Measurements from ENCODE around the gene RBM12.

RBM12 gene

GRCh38 chr20:35618263-35619131, 46.2 kb downstream of the RBM12 start:
- peak; percentile 24 for DNase-seq

GRCh38 chr20:35617397-35618262, 47.1 kb downstream of the RBM12 start:
- DNase-seq = peak; percentile 52

DNA sequence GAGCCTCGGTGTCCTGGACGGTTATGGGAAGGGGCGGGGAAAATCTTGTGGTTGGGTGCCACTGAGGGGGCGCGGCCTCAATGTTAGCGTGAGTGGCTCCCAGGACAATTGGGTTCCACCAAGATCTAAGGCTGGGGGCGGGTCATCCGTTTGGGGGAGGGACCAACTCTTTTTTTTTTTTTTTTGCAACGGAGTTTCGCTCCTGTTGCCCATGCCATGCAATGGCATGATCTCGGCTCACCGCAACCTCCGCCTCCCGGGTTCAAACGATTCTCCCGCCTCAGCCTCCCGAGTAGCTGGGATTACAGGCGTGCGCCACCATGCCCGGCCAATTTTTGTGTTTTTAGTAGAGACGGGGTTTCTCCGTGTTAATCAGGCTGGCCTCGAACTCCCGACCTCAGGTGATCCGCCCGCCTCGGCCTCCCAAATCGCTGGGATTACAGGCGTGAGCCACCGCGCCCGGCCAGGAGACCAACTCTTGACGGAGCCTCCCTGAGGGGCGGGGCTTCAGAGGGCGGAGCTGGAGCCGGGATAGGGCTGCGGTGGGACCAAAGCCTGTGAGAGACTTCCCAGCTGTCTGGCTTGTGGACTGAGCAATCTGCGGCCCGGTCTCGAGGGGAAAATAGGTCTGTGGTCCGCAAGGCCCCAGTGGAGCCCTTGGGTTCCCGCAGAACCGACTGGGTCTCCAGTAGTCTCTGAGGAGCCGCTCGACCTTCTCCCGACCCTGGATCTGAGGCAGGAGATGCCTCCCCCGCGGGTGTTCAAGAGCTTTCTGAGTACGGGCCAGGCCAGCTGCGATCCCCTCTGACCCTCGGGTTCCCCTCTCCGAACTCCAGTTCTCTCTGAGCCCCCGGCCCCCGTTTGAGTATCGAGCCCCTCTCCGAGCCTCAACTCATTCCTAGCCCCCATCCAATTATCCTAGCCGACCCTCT, 48.0 kb downstream of the RBM12 start:
- DNase-seq = no peak

DNA sequence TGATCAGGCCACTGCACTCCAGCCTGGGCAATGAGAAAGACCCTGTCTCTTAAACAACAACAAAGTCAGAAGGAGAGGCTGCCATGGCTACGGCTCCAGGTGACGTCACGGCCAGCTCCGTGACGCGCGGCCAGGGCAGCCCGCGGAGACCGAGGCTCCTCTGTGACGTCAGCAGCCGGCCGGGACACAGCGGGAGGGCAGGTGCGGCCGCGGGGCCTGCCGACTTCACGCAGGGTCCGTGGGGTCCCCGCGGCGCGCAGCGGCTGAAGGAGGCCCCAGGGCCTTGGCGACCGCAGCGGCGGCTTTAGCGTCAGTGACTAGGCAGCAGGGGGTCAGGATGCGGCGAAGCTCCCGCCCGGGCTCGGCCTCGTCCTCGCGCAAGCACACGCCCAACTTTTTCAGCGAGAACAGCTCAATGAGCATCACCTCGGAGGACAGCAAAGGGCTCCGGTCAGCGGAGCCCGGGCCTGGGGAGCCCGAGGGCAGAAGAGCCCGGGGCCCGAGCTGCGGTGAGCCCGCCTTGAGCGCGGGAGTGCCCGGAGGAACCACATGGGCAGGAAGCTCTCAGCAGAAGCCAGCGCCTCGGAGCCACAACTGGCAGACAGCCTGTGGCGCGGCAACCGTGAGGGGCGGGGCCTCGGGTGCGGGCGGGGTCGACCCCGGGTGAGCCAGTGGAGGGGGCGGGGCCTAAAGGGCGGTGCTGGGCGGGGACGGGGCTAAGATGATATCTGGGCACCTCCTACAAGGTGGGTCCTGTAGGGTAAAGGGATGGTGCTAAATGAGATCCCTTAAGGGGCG, 48.8 kb downstream of the RBM12 start, which contains the start of gene SPAG4:
SPAG4 (plus strand) TSS at position 163 of the 798 bp plus-strand sequence; CDS start at position 338, 175 bp downstream.
- DNase-seq = peak; percentile 97

DNA sequence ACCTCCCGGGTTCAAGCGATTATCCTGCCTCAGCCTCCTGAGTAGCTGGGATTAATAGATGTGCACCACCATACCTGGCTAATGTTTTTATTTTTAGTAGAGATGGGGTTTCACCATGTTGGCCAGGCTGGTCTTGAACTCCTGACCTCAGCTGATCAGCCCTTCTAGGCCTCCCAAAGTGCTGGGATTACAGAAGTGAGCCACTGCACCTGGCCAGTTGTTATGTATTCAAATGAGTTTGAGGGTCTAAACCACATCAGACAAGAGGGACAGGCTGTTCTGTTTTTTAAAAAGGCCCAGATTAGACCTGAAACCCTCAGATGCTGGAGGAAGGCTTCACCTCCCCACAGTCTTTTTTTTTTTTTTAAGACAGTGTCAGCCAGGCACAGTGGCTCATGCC, 53.2 kb downstream of the RBM12 start:
- DNase-seq = no peak

- no peak for DNase-seq
Measured at GRCh38 chr20:35610833-35611427, 53.8 kb downstream of the RBM12 start.

DNA sequence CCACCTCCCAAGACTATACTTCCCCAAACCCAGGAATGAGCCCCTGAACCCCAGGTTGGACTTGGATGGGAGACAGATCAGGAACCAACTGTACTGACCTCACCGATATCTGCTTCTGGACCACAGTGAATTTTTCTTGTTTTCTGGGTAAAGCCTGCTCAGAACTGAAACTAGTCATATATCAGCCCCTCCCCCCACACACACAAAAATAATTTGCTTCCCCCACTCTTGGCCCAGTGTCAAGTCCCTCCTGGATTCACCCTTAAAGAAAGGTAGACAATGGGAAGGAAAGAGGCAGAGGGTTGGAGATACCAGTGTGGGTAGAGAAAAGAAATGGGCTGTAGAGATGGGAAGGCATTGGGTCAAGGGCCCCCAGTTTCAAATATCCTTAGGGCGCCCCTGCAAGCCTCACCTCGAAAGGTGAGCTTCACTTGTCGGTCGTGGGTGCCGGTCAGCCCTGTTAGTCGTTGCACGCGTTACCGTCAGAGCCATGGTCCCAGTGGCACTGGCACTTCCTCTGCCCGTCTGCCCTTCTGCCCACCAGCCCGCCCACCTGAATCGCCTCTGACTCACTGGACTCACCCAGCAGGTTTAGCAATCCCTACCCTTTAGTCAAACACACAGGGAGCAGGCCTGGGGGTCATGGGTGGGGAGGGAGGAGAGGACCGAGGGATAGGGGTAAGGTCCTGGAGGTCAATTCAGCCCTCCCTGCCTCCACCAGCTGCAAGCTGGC, 57.5 kb downstream of the RBM12 start:
- no peak for DNase-seq

GRCh38 chr20:35606127-35606526, 58.6 kb downstream of the RBM12 start:
- no peak for DNase-seq

- no peak for DNase-seq
Measured at GRCh38 chr20:35604449-35604747, 60.3 kb downstream of the RBM12 start.

- DNase-seq = no peak
Measured at GRCh38 chr20:35603695-35604448, 60.8 kb downstream of the RBM12 start.

DNA sequence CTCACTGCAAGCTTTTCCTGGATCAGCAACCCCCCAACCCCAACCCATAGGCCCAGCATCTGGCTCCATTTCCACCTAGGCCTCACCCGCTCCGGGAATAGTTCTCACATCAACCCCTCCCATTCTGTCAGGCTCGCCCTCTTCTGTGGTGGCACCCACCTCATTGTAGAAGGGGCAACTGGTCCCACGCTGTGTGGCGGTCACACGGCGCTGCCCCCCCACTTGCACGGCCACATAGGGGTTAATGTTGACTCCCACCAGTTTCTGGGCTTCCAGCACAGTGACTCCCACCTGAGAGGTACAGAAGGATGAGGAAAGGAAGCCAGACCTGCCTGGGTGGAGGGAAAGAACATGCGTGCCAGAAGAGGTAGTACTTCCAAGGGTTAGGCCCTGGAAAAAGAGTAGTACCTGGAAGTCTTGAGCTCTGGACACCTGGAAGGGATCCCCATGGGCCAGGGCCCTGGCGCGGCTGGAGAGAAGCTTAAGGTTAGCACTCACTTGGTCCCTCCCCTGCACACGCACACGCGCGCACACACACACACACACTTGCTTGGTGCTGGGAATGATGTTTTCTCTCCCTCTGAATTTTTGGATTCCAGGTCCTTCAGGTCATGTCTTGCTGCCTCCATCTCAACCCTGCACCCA, 61.7 kb downstream of the RBM12 start:
- DNase-seq = no peak

GRCh38 chr20:35601990-35602389, 62.7 kb downstream of the RBM12 start:
- DNase-seq = no peak

DNA sequence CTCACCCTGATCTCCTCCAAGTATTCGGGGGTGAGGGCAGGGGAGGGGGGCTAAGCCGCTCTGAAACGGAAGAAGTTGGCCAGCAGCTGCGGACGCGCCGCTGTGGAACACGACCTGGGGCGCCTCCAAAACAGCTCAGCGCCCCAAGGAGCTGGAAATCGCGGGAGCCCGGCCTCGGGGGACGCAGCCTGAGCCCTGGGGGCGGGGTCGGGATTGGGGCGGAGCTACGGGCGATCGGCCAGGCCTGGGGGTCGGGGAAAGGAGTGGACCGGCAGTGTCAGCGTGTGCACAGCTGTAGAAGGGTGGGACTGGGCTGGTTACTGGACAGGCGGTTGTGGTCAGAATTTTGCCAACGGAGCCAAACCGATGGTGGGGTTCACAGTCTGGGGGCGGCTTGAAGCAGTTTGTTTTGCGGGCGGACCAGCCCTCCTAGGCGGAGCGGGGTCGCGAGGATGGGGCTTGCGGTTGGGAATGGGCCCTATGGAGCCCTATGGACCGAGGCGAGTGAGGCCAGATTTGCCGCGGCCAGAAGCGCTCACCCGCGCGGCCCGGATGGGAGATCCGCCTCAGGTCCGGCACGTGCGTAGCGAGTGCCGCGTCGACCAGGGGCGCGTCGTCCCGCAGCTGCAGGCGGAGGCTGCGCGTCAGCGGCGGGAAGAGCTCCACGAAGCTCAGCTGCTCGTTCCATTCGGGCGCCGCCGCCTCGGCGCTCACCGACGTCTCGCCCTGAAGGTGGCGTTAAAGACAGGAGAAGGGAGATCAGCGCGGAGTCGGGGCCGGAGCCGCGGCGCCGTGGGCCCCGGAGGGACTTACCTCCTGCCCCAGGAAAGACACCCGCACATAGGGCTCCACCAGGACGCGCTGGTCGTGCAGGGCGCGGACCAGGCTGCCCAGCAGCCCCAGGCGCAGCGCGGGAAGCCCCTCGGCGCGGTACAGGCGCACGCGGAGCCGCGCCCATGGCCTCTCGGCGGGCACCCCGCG, 63.4 kb downstream of the RBM12 start:
- DNase-seq = peak; percentile 57

DNA sequence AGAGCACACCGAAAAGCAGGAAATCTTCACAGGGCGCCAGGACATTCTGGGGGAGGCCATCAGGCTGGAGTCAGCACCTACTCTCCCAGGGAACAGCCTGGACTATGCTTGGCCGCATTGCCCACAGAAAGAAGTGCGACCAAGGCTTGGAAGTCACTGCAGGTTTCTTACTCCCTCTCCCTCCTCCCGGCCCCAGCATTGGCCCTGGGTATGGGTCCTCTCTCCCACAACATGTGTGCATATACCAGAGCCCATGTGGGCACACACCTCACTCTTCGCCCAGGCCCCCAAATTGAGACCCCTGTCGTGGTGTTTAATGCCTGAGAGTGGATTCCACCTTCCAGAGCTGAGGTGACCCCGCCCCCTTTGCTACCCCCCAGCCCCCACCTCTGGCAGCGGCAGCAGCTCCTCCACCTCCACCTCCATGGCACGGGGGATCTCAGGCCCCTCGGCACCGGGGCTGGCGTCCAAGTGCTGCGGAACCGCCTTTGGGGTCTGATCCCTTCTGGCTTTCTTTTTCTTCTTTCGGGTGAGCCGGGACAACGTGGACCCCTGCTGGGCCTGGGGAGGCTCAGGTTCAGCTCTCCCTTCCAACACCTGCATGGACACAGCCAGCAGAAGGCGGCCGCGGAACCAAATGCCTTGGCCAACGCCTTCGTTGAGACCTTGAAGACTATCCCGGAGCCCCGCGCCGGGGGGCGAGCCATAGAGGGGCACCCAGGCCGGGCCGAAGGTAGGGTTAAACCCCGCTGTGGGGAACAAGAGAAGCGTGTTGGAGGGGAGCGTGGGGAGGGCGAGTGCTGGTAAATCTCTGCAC, 64.3 kb downstream of the RBM12 start:
- no peak for DNase-seq

GRCh38 chr20:35599776-35600120, 65.0 kb downstream of the RBM12 start:
- DNase-seq = no peak
